ENCODE measurements around the gene B4GALT1.

The B4GALT1 gene

GRCh38 chr9:33167084-33167971, at the start of gene B4GALT1:
Gene B4GALT1 (minus strand): TSS chr9:33167336. CDS start chr9:33167169, 167 bp downstream.
- H2AFZ ChIP-seq: peak within 1 kb of the TSS; percentile 81
- peak within 1 kb of the TSS; percentile 93 for H3K4me3 ChIP-seq (ENCODE audit: low read depth, low read length)
- H3K27ac ChIP-seq: peak within 1 kb of the TSS; percentile 95
- peak; percentile 24 for TF ChIP-seq CTCF (IDR thresholded peaks at IDR 0.05)
- H3K79me2 ChIP-seq: peaks cover 29% of the 10 kb centered on the region
- H3K36me3 ChIP-seq (ENCODE audit: control insufficient read depth, insufficient read depth, low read length): no peaks in the 10 kb centered on the region
- peaks cover 24% of the 10 kb centered on the region for H3K4me1 ChIP-seq
- H3K9me3 ChIP-seq (ENCODE audit: control insufficient read depth, low read length): no peaks in the 10 kb centered on the region
- no peaks in the 10 kb centered on the region for H3K27me3 ChIP-seq (ENCODE audit: control insufficient read depth, insufficient read depth, low read length)
- peak within 1 kb of the TSS; percentile 91 for H3K9ac ChIP-seq
- peak within 1 kb of the TSS; percentile 85 for H3K4me2 ChIP-seq (ENCODE audit: low read length)

GRCh38 chr9:33211695-33212393, 44.7 kb upstream of the B4GALT1 start:
- Histone ChIP-seq H3K27ac (peak overlapping the region; percentile 76), H2AFZ (peak overlapping the region; percentile 68), H3K4me2 (ENCODE audit: low read length) (peak overlapping the region; percentile 9), H3K9me3 (ENCODE audit: control insufficient read depth, low read length) (no peaks in the 10 kb centered on the region), H3K4me3 (ENCODE audit: low read depth, low read length) (no peak overlapping the region), H3K36me3 (ENCODE audit: control insufficient read depth, insufficient read depth, low read length) (no peaks in the 10 kb centered on the region), H3K79me2 (no peaks in the 10 kb centered on the region), H3K9ac (no peak overlapping the region), H3K27me3 (ENCODE audit: control insufficient read depth, insufficient read depth, low read length) (no peaks in the 10 kb centered on the region), H3K4me1 (peaks cover 24% of the 10 kb centered on the region)
- TF ChIP-seq CTCF (IDR thresholded peaks at IDR 0.05): peak; percentile 8

- Histone ChIP-seq H3K4me3 (ENCODE audit: low read depth, low read length) (no peak overlapping the region), H3K4me2 (ENCODE audit: low read length) (no peak overlapping the region), H3K79me2 (no peaks in the 10 kb centered on the region), H3K4me1 (peaks cover 24% of the 10 kb centered on the region), H3K27ac (peak overlapping the region; percentile 29), H3K27me3 (ENCODE audit: control insufficient read depth, insufficient read depth, low read length) (no peaks in the 10 kb centered on the region), H3K9me3 (ENCODE audit: control insufficient read depth, low read length) (no peaks in the 10 kb centered on the region), H3K9ac (no peak overlapping the region), H3K36me3 (ENCODE audit: control insufficient read depth, insufficient read depth, low read length) (no peaks in the 10 kb centered on the region), H2AFZ (no peak overlapping the region)
- no peak for TF ChIP-seq CTCF (IDR thresholded peaks at IDR 0.05)
These were observed 43.0 kb upstream of the B4GALT1 start for GRCh38 chr9:33210006-33210715.

GRCh38 chr9:33209394-33209793, 42.3 kb upstream of the B4GALT1 start:
- Histone ChIP-seq H3K36me3 (ENCODE audit: control insufficient read depth, insufficient read depth, low read length) (no peaks in the 10 kb centered on the region), H2AFZ (no peak overlapping the region), H3K79me2 (no peaks in the 10 kb centered on the region), H3K4me2 (ENCODE audit: low read length) (no peak overlapping the region), H3K27me3 (ENCODE audit: control insufficient read depth, insufficient read depth, low read length) (no peaks in the 10 kb centered on the region), H3K4me1 (peaks cover 18% of the 10 kb centered on the region), H3K4me3 (ENCODE audit: low read depth, low read length) (no peak overlapping the region), H3K9ac (no peak overlapping the region), H3K27ac (no peak overlapping the region), H3K9me3 (ENCODE audit: control insufficient read depth, low read length) (no peaks in the 10 kb centered on the region)
- no peak for TF ChIP-seq CTCF (IDR thresholded peaks at IDR 0.05)

All from parathyroid adenoma (tissue), 2 donors.